CD14-positive monocyte (primary cell): ENCODE results near the gene SLX9. TPM values are rescaled to one million over a fixed set of nuclear protein-coding genes. Genes with fewer than 3 reads are reported as not detected.

Experiments used
- DNase-seq, 3 donors: peaks; one replicate each; pipeline ENCODE4 v3.0.0-alpha.2; 2011 to 2022
- H2AFZ ChIP-seq: 2 replicates; pipeline ENCODE4 v1.6.0; 2012; ENCODE audit warnings: mild to moderate bottlenecking, low read depth, low read length, inconsistent platforms; ENCODE audit not compliant: insufficient read depth, poor library complexity, severe bottlenecking
- H3K27ac ChIP-seq, 2 donors: 1 replicate in 1 of 2; 2 replicates in 1 of 2; pipeline ENCODE4 v1.5.1; 2012 to 2013; ENCODE audit warnings: low read length in 2 of 2, control low read depth in 1 of 2, inconsistent platforms in 1 of 2, low read depth in 1 of 2, mild to moderate bottlenecking in 1 of 2
- H3K27me3 ChIP-seq, 2 donors: one replicate each; pipeline versions ENCODE4 v1.6.0 to v1.6.1; 2011 to 2013; ENCODE audit warnings: low read length in 2 of 2; ENCODE audit not compliant: control insufficient read depth in 2 of 2, insufficient read depth in 2 of 2
- H3K36me3 ChIP-seq, 2 donors: replicated peaks in 1 of 2; 1 replicate in 1 of 2; 2 replicates in 1 of 2; pipeline versions ENCODE4 v1.5.1 to v1.6.1; 2012 to 2013; ENCODE audit warnings: low read length in 2 of 2, control low read depth in 1 of 2, inconsistent platforms in 1 of 2, mild to moderate bottlenecking in 1 of 2; ENCODE audit not compliant: insufficient read depth in 2 of 2, control insufficient read depth in 1 of 2
- H3K4me1 ChIP-seq, 2 donors: 1 replicate in 1 of 2; 2 replicates in 1 of 2; pipeline versions ENCODE4 v1.5.1 to v1.6.1; 2012 to 2013; ENCODE audit warnings: low read length in 2 of 2, control low read depth in 1 of 2, inconsistent platforms in 1 of 2, mild to moderate bottlenecking in 1 of 2, moderate library complexity in 1 of 2; ENCODE audit not compliant: insufficient read depth in 2 of 2, control insufficient read depth in 1 of 2
- H3K4me2 ChIP-seq: replicated peaks from 2 replicates; pipeline ENCODE3; 2012; ENCODE audit warnings: low read length, moderate library complexity, mild to moderate bottlenecking; ENCODE audit not compliant: poor library complexity, severe bottlenecking; ENCODE audit errors: extremely low read depth
- H3K4me3 ChIP-seq, 3 experiments: fragments of 200-600 bp in 1 of 3; sonication (generic) in 1 of 3; replicated peaks in 1 of 3; 1 replicate in 2 of 3; 2 replicates in 1 of 3; pipeline ENCODE4 v1.5.1; 2011 to 2013; ENCODE audit warnings: low read length in 3 of 3, mild to moderate bottlenecking in 3 of 3, control low read depth in 2 of 3, low read depth in 2 of 3, inconsistent platforms in 1 of 3, moderate library complexity in 1 of 3
- H3K79me2 ChIP-seq: 2 replicates; pipeline ENCODE4 v1.6.0; 2012; ENCODE audit warnings: mild to moderate bottlenecking, control low read depth, inconsistent platforms, low read length, moderate library complexity; ENCODE audit not compliant: insufficient read depth
- H3K9ac ChIP-seq: 2 replicates; pipeline ENCODE4 v1.6.0; 2017; ENCODE audit warnings: low read length, mild to moderate bottlenecking; ENCODE audit not compliant: insufficient read depth, poor library complexity, severe bottlenecking
- H3K9me3 ChIP-seq, 2 donors: replicated peaks in 1 of 2; 1 replicate in 1 of 2; 2 replicates in 1 of 2; pipeline versions ENCODE4 v1.5.1 to v1.6.1; 2012 to 2013; ENCODE audit warnings: low read length in 2 of 2, control low read depth in 1 of 2; ENCODE audit not compliant: control insufficient read depth in 1 of 2, insufficient read depth in 1 of 2
- H4K20me1 ChIP-seq: 2 replicates; pipeline ENCODE4 v1.6.0; 2012; ENCODE audit warnings: mild to moderate bottlenecking, low read length, control low read depth, moderate library complexity; ENCODE audit not compliant: insufficient read depth
- H3K27ac Mint-ChIP-seq, 7 donors: one replicate each; pipeline ENCODE4 v1.8.0; 2020; ENCODE audit warnings: mild to moderate bottlenecking in 7 of 7, mixed read lengths in 7 of 7, moderate library complexity in 6 of 7, inconsistent platforms in 2 of 7
- H3K27me3 Mint-ChIP-seq, 3 donors: one replicate each; pipeline ENCODE4 v1.8.0; 2021 to 2022; ENCODE audit warnings: low read depth in 3 of 3, mild to moderate bottlenecking in 3 of 3, mixed read lengths in 3 of 3, moderate library complexity in 3 of 3, inconsistent platforms in 1 of 3
- H3K36me3 Mint-ChIP-seq, 2 donors: one replicate each; pipeline ENCODE4 v1.8.0; 2020; ENCODE audit warnings: mixed read lengths in 2 of 2, inconsistent platforms in 1 of 2, mild to moderate bottlenecking in 1 of 2
- H3K4me1 Mint-ChIP-seq: one replicate; pipeline ENCODE4 v1.8.0; 2020; ENCODE audit warnings: mild to moderate bottlenecking, mixed read lengths
- H3K4me3 Mint-ChIP-seq, 2 donors: one replicate each; pipeline ENCODE4 v1.8.0; 2020; ENCODE audit warnings: mild to moderate bottlenecking in 2 of 2, mixed read lengths in 2 of 2, moderate library complexity in 1 of 2
- H3K9me3 Mint-ChIP-seq, 7 donors: one replicate each; pipeline ENCODE4 v1.8.0; 2020 to 2022; ENCODE audit warnings: mixed read lengths in 7 of 7, mild to moderate bottlenecking in 6 of 7, moderate library complexity in 6 of 7, inconsistent platforms in 2 of 7
- WGBS: methylation state at CpG from one replicate; pipeline ENCODE4 v1.1.5; 2013; ENCODE audit warnings: missing lambda C conversion rate; ENCODE audit not compliant: insufficient coverage; 5-methylcytosine and 5-hydroxymethylcytosine counted together
- intact Hi-C, 2 donors: fragments of 100-400 bp; cut with micrococcal nuclease; formaldehyde crosslinking; loops; one replicate each; pipeline versions ENCODE4 v1.15.0 to v1.15.1; 2023
- polyA plus RNA-seq, 3 donors: library from polyadenylated mRNA; depleted of rRNA in 1 of 3; unstranded in 2 of 3; stranded (reverse) in 1 of 3; fragments of 300-500 nt in 2 of 3; fragments of >200 nt in 1 of 3; fragmentation: Illumina TruSeq in 2 of 3; gene quantifications; 1 replicate in 2 of 3; 2 replicates in 1 of 3; pipeline ENCODE4 v1.2.3, GENCODE V29; 2012 to 2021
- TF ChIP-seq, protein P1 (sequence below): fragments of 200-600 bp; IDR thresholded peaks from one replicate; pipeline ENCODE4 v1.8.0; 2022; ENCODE audit warnings: antibody characterized with exemption, mild to moderate bottlenecking

SLX9 gene
- polyA plus RNA-seq, 3 donors, result 7.5 to 9.0 (median 9.0) TPM

DNA sequence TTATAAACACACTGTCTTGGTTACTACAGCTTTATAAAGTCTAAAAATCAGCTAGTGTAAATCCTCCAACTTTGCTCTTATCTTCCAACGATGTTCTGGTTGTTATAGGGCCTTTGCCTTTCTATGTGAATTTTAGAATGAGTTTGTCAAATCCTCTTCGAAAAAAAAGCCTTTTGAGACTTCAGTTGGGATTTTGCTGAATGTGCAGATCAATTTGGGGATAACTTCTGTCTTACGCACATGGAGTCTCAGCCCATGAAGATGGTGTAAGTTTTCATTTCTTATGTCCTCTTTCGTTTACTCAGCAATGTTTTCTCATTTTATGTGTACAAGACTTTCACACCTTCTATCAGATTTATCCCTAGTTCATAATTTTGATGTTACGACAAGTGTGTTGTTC lies 69.8 kb downstream of the SLX9 start:
- peaks cover 21 to 57% (median 29%) of the 10 kb centered on the region in 3 donors for H3K27me3 Mint-ChIP-seq
- no peak overlapping the region for H3K27ac Mint-ChIP-seq
- Histone ChIP-seq H3K4me3 (no peak overlapping the region), H3K27me3 (peaks cover 3 to 12% of the 10 kb centered on the region in 2 donors), H3K9ac (no peak overlapping the region), H3K9me3 (no peaks in the 10 kb centered on the region), H3K4me1 (no peaks in the 10 kb centered on the region), H4K20me1 (no peaks in the 10 kb centered on the region), H3K4me2 (no peak overlapping the region), H3K79me2 (no peaks in the 10 kb centered on the region), H3K27ac (no peak overlapping the region), H3K36me3 (no peaks in the 10 kb centered on the region), H2AFZ (no peak overlapping the region)
- H3K9me3 Mint-ChIP-seq, result peaks cover 3 to 11% (median 5%) of the 10 kb centered on the region in 7 donors
- H3K4me1 Mint-ChIP-seq, result no peaks in the 10 kb centered on the region
- H3K4me3 Mint-ChIP-seq, result no peak overlapping the region
- 86% methylated on average over 1 of the region's 5 CpGs for WGBS
- H3K36me3 Mint-ChIP-seq, result no peaks in the 10 kb centered on the region
- TF ChIP-seq, protein P1, sequence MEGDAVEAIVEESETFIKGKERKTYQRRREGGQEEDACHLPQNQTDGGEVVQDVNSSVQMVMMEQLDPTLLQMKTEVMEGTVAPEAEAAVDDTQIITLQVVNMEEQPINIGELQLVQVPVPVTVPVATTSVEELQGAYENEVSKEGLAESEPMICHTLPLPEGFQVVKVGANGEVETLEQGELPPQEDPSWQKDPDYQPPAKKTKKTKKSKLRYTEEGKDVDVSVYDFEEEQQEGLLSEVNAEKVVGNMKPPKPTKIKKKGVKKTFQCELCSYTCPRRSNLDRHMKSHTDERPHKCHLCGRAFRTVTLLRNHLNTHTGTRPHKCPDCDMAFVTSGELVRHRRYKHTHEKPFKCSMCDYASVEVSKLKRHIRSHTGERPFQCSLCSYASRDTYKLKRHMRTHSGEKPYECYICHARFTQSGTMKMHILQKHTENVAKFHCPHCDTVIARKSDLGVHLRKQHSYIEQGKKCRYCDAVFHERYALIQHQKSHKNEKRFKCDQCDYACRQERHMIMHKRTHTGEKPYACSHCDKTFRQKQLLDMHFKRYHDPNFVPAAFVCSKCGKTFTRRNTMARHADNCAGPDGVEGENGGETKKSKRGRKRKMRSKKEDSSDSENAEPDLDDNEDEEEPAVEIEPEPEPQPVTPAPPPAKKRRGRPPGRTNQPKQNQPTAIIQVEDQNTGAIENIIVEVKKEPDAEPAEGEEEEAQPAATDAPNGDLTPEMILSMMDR, result no peak
- DNase-seq, result no peak
- intact Hi-C loops, result no loop called here

DNA sequence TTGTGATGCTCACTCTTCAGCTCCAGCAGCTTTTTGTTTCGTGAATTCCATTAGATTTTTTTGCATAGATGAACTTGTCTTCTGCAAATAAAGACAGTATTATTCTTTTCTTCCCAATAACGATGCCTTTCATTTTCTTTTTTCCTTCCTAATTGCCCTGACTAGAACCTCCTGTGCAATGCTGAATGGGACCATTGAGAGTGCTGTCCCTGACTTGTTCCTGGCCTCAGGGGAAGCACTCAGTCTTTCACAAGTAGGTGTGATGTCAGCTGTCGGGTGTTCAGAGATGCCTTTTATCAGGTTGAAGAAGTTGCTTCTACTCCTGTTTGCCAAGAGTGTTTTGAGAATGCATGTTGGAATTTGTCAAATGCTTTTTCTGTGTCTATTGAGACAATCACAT lies 70.3 kb downstream of the SLX9 start:
- Histone ChIP-seq H3K36me3 (no peaks in the 10 kb centered on the region), H3K9me3 (no peaks in the 10 kb centered on the region), H4K20me1 (no peaks in the 10 kb centered on the region), H3K9ac (no peak overlapping the region), H3K4me1 (no peaks in the 10 kb centered on the region), H3K27me3 (peaks cover 3 to 12% of the 10 kb centered on the region in 2 donors), H3K4me2 (no peak overlapping the region), H3K4me3 (no peak overlapping the region), H3K27ac (no peak overlapping the region), H3K79me2 (no peaks in the 10 kb centered on the region), H2AFZ (no peak overlapping the region)
- Mint-ChIP-seq H3K27me3 (peaks cover 21 to 58% (median 27%) of the 10 kb centered on the region in 3 donors), H3K36me3 (no peaks in the 10 kb centered on the region), H3K27ac (no peak overlapping the region), H3K4me3 (no peak overlapping the region), H3K9me3 (peaks cover 3 to 9% (median 5%) of the 10 kb centered on the region in 7 donors), H3K4me1 (no peaks in the 10 kb centered on the region)
- intact Hi-C loops, result no loop called here
- TF ChIP-seq, protein P1, result no peak
- 60% methylated on average over 1 of the region's 3 CpGs for WGBS
- DNase-seq, result no peak
